HG02970 (cell line): ENCODE data around the gene NOX3.

Experiments used
- ATAC-seq: cut with Tn5 transposase; IDR thresholded peaks from one replicate; pipeline ENCODE4 v1.9.1; 2021; ENCODE audit warnings: mild to moderate bottlenecking, moderate library complexity, moderate number of reproducible peaks; ENCODE audit not compliant: unreplicated experiment, low FRiP score

NOX3 gene

GRCh38 chr6:155404937-155405336 is 50.7 kb downstream of the NOX3 start:
- ATAC-seq: no peak

GRCh38 chr6:155402656-155403304 is 52.9 kb downstream of the NOX3 start:
- no peak for ATAC-seq

- no peak for ATAC-seq
These were observed 55.0 kb downstream of the NOX3 start for GRCh38 chr6:155400654-155400965.

GRCh38 chr6:155399745-155400653 is 55.6 kb downstream of the NOX3 start:
- ATAC-seq: no peak

- no peak for ATAC-seq
These were observed 56.4 kb downstream of the NOX3 start for GRCh38 chr6:155399062-155399744.

- no peak for ATAC-seq
These were observed 57.0 kb downstream of the NOX3 start for GRCh38 chr6:155398701-155399061.

- ATAC-seq: no peak
These were observed 57.4 kb downstream of the NOX3 start for GRCh38 chr6:155398221-155398620.

GRCh38 chr6:155397172-155397705 is 58.4 kb downstream of the NOX3 start:
- no peak for ATAC-seq

- ATAC-seq: no peak
These were observed 59.0 kb downstream of the NOX3 start for GRCh38 chr6:155396605-155397004.

- ATAC-seq: no peak
These were observed 60.3 kb downstream of the NOX3 start for GRCh38 chr6:155395339-155395738.

- no peak for ATAC-seq
These were observed 66.5 kb downstream of the NOX3 start for GRCh38 chr6:155389130-155389529.

GRCh38 chr6:155388591-155388990 is 67.0 kb downstream of the NOX3 start:
- ATAC-seq: no peak

- ATAC-seq: no peak
These were observed 68.2 kb downstream of the NOX3 start for GRCh38 chr6:155387481-155387880.

- no peak for ATAC-seq
These were observed 71.2 kb downstream of the NOX3 start for GRCh38 chr6:155384321-155384952.

GRCh38 chr6:155383913-155384312 is 71.7 kb downstream of the NOX3 start:
- no peak for ATAC-seq

GRCh38 chr6:155382338-155382685 is 73.3 kb downstream of the NOX3 start:
- no peak for ATAC-seq

- ATAC-seq: no peak
These were observed 73.8 kb downstream of the NOX3 start for GRCh38 chr6:155381673-155382337.

- ATAC-seq: no peak
These were observed 74.8 kb downstream of the NOX3 start for GRCh38 chr6:155380666-155381332.

- no peak for ATAC-seq
These were observed 76.9 kb downstream of the NOX3 start for GRCh38 chr6:155378724-155379123.

GRCh38 chr6:155378276-155378675 is 77.4 kb downstream of the NOX3 start:
- ATAC-seq: no peak
